ENCODE results near the gene MUC6.

GRCh38 chr11:1000357-1001278 is 35.9 kb downstream of the MUC6 start:
- no peak for TF ChIP-seq PATZ1 (CRISPR knock-in tag; IDR thresholded peaks at IDR 0.05; ENCODE audit: borderline replicate concordance)
- TF ChIP-seq CSDC2 (CRISPR knock-in tag; IDR thresholded peaks at IDR 0.05), result no peak
- no peak for TF ChIP-seq ESRRG (CRISPR knock-in tag; IDR thresholded peaks at IDR 0.05)
- TF ChIP-seq POU6F1 (CRISPR knock-in tag; IDR thresholded peaks at IDR 0.05; ENCODE audit: borderline replicate concordance, low read depth), result no peak
- TF ChIP-seq ISL1 (CRISPR knock-in tag; IDR thresholded peaks at IDR 0.05), result no peak
- TF ChIP-seq PPARA (CRISPR knock-in tag; IDR thresholded peaks at IDR 0.05; ENCODE audit: borderline replicate concordance), result no peak
- no peak for TF ChIP-seq TOX (CRISPR knock-in tag; IDR thresholded peaks at IDR 0.05; ENCODE audit: borderline replicate concordance)
- TF ChIP-seq SNAI2 (CRISPR knock-in tag; IDR thresholded peaks at IDR 0.05), result no peak

Data from SK-N-SH treated with all-trans-retinoic acid at 6 μM for 48 hours (cell line).